ENCODE measurements around the gene OASL.

Gene OASL

DNA sequence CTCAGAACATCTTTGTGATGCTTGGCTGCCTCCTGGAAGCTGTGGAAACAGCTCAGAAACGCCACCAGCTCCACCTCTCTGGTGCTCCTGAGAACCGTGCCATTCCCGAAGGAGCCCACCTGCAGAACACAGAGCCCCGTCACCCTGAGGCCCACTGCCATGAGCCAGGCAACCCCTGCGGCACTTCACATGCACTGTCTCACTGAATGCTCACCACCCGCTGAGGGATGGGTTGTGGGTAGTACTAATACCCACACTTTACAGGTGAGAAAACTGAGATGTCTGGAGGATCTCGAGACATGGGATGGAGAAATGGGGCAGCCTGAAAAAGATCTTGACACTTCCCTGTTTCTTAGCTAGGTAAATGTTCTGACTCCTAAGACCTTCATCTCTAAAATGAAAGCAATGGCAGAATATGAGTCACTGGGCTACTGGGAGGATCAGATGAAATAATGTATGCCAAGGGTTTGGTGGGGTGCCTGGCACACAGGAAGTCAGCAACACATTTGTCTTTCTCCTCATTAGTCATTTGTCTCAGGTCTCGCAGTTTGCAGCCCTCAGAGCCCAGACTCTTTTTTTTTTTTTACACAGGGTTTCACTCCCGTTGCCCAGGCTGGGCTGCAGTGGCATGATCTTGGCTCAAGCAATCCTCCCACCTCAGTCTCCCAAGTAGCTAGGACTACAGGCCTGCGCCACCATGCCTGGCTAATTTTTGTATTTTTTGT lies 5.3 kb downstream of the OASL start:
- TF ChIP-seq, protein P1, sequence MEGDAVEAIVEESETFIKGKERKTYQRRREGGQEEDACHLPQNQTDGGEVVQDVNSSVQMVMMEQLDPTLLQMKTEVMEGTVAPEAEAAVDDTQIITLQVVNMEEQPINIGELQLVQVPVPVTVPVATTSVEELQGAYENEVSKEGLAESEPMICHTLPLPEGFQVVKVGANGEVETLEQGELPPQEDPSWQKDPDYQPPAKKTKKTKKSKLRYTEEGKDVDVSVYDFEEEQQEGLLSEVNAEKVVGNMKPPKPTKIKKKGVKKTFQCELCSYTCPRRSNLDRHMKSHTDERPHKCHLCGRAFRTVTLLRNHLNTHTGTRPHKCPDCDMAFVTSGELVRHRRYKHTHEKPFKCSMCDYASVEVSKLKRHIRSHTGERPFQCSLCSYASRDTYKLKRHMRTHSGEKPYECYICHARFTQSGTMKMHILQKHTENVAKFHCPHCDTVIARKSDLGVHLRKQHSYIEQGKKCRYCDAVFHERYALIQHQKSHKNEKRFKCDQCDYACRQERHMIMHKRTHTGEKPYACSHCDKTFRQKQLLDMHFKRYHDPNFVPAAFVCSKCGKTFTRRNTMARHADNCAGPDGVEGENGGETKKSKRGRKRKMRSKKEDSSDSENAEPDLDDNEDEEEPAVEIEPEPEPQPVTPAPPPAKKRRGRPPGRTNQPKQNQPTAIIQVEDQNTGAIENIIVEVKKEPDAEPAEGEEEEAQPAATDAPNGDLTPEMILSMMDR (IDR thresholded peaks at IDR 0.05; ENCODE audit: low read depth, low read length): no peak
- peak; percentile 7 for DNase-seq (ENCODE audit: extremely low read depth, low read depth)

DNA sequence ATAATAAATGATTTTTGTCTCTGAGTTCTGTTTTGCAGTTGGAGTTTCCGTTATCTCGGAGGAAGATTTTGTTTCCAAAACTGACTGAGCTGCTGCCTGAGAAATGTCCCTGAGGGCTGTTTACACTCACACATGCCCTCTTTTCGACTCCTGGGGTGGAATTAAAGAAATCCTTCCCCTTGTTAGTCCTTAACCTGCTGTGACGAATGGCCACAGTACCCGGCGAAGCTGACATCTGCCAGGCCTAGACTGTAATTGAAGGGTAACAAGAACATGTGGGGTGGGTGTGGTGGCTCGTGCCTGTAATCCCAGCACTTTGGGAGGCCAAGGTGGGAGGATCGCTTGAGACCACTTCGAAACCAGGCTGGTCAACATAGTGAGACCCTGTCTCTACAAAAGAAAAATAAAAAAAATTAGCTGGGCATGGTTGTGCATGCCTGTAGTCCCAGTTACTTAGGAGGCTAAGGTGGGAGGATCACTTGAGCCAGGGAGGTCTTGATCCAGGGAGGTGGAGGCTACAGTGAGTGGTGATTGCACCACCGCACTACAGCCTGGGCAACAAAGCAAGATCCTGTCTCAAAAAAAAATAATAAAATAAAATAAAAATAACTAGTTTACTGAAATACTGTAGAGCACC lies 8.4 kb downstream of the OASL start:
- no peak for DNase-seq (ENCODE audit: extremely low read depth, low read depth)
- TF ChIP-seq, protein P1 (IDR thresholded peaks at IDR 0.05; ENCODE audit: low read depth, low read length): no peak

DNA sequence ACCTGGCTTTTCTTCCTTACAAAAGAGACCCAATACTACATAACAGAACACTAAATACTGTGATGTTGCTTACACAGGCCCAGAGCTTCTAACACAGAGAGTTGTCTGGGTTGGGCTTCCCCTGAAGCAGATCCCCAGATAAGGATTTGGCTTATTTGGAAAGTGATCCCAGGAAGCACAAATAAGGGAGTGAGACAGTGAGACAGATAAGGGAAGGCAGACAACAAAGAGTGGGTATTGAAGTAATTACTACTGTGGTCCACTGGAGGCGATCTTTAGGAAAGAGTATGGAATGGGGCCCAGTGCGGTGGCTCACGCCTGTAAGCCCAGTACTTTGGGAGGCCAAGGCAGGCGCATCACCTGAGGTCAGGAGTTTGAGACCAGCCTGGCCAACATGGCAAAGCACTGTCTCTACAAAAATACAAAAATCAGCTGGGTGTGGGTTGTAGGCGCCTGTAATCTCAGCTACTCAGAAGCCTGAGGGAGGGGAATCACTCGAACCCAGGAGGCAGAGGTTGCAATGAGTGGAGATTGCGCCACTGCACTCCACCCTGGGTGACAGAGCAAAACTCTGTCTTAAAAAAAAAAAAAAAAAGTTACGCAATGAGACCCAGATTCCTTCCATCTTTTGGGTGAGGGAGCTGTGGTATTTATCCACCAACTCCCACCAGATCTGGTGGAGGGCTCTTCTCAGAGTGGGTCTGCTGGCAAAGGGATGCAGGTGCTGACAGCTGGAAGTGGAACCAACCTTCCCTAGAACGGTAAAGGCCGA lies 12.6 kb downstream of the OASL start:
- DNase-seq (ENCODE audit: extremely low read depth, low read depth): no peak
- TF ChIP-seq, protein P1 (IDR thresholded peaks at IDR 0.05; ENCODE audit: low read depth, low read length): no peak

DNA sequence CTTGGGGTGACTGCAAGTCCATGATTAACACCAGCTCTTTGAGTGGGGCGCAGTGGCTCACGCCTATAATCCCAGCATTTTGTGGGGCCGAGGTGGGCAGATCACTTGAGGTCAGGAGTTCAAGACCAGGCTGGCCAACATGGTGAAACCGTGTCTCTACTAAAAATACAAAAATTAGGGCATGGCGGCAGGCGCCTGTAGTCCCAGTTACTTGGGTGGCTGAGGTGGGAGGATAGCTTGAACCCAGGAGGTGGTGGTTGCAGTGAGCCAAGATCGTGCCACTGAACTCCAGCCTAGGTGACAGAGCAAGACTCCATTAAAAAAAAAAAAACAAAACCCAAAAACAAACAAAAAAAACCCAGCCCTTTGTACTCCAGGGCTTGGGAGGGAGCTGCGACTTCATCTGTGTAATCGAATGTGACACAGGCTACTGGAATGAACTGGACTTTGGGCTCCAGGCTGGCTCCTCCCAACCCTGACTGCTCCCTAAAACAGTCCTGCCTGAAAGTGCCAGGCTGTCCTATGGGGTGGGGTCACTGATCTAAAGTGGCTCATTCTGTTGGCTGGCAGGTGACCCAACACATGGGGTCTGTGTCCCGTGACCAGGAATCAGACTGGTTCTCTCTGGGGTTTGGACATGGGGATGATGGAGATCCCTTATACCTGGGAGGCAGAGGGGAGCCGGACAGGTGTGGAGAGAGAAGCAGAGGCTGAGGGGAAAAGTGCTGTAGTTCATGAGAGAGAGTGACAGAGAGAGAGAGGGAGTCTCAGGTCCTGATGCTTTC lies 13.4 kb downstream of the OASL start:
- no peak for DNase-seq (ENCODE audit: extremely low read depth, low read depth)
- TF ChIP-seq, protein P1 (IDR thresholded peaks at IDR 0.05; ENCODE audit: low read depth, low read length): no peak

DNA sequence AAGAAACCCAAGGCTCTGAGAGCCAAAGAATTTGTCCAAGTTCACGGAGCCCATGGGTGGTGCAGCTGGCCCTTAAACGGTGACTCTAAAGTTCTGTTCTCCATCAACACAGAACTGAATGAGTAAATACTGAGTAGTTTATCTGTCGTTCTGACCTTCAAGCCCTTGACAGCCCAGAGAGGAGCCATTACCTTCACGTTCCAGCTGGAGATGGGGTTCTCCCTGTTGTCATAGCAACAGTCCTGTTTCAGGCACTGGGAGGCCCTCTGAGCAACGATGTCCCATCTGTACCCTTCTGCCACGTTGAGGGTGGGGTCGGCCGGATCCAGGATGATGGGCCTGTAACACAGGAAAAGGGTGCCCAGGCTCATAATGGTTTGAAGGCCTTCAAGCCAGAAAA lies 15.2 kb downstream of the OASL start:
- DNase-seq (ENCODE audit: extremely low read depth, low read depth): no peak
- TF ChIP-seq, protein P1 (IDR thresholded peaks at IDR 0.05; ENCODE audit: low read depth, low read length): no peak

DNA sequence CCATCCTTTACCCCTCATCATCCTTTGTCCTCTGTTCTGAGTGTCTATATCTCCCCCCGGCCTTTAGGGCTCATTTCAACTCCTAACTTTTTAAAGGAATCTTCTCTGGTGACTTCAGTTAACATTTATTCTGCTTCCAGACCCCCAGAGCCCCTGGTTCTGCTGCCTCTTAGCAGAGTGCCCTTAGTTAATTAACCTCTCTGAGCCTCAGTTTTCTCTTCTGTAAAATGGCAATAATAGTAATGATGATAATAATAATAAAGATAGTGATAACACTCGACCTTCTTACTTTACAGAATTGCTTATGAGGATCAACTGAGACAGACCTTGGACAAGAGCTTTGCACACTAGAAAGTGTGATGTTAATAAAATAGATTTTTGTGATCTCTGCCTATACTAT lies 16.3 kb downstream of the OASL start:
- TF ChIP-seq, protein P1 (IDR thresholded peaks at IDR 0.05; ENCODE audit: low read depth, low read length): no peak
- no peak for DNase-seq (ENCODE audit: extremely low read depth, low read depth)

Data from AG09319 (cell line).